HG03159 (cell line): ENCODE results near the gene ESR1.
"Not testable (repeated sequence)": the region's sequence is repeated elsewhere in the genome, so short reads cannot be mapped to it uniquely, and the experiment has no call there.

Source experiments
- ATAC-seq: cut with Tn5 transposase; IDR thresholded peaks from one replicate; pipeline ENCODE4 v1.9.1; 2021; ENCODE audit warnings: mild to moderate bottlenecking, moderate library complexity; ENCODE audit not compliant: unreplicated experiment

ESR1 gene

DNA sequence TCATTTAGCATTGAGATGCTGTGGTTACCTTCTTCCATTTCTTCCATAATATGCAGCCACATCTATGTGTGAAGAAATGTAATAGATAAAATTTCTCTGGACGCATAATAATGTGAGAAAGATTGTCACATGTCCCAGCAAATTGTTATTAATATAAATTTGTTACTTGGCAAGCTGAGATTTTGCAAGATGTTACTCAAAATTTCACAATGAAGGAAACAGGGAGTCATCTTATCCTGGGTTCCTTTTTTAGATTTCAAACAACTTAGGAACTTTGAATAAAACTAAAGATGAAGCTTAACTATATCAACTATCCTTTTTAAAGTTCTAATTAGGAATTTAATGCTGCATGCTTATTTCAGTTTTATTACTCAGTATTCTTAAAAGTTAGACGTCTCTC is 3.6 kb downstream of the ESR1 start:
- ATAC-seq, result no peak

DNA sequence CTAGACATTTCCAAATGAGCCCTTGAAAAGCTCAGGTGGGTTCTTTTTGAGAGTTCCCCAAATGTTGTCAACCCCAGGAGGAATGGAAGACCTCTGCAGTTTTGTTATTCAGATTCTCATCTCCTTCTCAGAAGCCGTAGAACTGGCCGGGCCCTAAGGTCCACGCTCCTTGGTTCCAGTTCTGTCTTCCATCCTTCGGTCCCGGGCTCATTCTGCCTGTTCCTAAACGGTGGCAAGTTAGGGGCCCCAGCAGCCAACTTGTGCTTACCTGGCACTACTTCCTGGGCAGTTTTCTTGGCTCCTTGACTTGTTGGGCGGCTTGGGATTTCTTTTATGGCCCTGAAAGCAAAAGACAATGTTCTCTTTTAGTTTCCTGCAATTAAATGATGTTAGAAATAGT is 6.4 kb downstream of the ESR1 start:
- no peak for ATAC-seq

DNA sequence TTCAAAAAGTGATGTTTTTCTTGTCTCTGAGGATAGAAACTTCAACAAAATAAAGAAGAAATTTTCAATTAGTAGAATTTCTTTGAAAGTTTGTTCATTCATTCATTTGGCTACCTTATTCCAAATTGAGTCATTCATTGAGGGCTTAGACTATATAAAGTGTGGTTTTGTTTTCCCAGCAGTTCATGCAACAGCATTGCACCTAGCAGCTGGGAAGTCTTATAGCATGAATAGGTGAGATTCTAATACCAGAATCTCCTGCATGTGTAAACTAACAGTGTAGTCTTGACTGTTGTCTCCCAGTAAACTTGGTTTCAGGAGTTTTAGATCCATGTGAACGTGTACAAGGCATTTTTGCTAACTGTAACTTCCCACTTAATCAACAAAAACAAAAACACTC is 7.1 kb downstream of the ESR1 start:
- ATAC-seq, result no peak

DNA sequence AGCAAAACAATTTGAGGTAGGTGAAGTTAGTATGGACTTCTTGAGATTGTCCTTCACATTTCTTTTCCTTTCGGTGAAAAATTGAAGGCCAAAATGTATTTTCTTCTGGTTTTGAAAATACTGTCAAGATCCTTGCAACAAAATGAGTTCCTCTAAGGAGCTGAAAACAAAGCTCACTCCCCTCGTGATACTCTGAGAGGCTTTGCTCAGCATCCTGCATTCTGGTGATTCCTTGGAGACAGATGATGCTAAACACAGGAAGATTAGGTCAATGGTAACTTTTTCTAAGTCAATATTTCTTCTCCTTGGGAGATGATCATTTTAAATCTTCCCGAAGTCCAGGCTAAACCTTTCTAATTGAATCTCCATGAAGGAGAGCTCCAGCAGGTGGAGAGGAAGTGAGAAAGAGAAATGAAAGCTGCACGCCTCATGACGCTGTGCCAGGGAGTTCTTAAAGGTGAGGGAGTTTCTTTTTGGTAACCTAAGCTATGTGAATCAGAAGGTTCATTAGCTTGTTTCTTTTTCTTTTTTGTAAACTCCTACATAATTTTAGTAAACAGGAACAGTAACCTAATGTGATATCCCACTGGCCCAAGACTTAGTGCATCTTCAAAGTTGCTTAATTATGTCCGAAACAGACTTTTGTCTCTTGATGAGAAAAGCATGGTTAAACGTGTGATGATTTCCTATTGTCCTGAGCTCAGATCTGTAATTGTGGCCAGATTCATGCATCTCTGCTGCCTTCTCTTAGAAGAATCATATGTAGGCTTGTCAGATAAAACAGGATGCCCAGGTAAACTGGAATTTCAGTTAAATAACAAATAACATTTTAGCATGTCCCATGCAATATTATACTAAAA is 15.0 kb downstream of the ESR1 start:
- ATAC-seq, result peak; percentile 98

DNA sequence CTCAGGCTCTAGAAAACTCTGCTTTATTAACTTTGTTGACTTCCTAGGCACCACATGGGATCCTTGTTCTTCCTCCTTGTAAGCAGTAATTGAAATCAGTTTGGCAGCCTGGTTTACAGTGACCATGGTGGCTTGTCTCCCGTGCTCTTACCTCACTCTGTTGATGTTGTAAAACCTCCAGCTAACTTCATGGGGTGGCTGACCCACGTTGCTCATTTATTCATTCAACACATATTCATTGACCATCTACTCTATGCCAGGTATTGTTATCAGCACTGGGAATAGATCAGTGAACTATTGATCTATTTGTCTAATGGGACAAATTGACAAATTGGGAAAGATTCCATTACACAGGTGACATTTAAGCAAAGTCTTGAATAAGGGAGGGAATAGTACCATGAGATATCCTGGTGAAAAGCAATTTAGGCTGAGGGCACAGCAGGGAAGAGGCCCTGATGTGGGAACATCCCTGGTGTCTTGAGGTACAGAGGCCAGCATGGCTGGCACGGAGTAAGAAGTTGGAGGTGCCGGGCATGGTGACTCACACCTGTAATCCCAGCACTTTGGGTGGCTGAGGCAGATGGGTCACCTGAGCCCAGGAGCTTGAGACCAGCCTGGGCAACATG is 19.1 kb downstream of the ESR1 start:
- ATAC-seq, result no peak

DNA sequence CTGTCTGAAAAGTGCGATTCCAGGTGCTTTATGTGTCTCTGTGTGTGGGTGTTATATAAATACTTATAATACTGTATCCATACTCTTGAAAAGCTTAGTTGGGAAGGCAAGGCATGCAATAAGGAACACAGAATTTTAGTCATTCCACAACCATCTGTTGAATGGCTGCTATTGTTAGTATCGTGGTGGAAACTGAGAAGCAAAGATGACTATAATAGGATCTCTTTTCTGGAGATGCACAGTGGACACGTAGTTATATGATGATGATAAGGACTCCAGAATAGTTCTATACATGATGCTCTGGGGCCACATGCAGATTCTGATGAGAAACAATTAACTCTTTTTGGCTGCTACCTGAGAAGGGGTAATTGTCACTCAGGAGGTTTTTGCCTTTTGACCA is 25.2 kb downstream of the ESR1 start:
- no peak for ATAC-seq

DNA sequence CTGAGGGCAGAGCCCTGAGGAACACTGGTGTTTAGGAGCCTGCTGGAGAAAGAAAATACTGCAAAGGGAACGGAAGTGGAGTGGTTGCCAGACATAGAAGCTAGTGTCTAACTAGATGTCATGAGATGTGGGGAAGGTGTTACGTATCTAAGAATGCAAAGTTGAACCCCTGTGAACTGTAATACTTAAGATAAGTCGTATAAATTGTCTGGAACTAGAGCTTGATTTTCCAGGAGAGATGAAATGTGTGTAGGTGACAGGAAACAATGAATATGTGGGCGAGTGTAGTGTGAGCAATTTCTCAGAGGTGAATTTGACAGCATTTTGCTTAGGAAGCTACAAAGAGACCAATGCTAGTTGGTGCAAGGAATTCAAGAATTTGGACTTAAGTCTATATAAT is 27.9 kb downstream of the ESR1 start:
- ATAC-seq, result no peak

DNA sequence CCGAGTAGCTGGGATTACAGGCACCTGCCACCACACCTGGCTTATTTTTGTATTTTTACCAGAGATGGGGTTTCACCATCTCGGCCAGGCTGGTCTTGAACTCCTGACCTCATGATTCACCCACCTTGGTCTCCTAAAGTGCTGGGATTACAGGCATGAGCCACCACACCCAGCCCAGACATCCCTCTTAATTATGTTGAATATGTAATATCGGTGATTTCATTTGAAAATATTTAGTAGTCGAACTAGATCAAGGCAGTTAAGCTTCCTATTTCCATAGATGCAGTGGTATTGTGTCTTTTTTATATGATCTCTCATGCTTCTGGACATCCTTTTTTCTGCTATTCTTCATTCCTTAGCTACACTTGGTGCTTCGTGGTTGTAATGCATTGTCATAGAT is 29.7 kb downstream of the ESR1 start:
- ATAC-seq, result no peak

DNA sequence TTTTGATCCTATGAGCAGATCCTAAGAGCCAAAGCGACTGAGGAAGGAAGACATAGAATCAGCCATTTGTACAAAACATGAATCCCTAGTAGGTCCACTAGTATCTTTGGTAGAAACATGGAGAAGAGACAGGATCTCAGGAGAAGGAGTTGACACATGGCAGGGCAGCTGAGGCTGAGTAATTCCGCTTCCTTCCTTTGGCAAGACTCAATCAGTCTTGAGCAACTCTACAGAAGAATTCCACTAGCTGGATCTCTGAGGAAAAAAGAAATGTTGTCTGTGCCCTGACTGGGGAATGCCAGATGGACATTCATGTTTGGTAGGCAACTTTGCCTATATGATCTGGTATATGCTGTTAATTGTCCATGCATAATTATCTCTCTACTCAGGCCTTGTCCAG is 35.3 kb downstream of the ESR1 start:
- ATAC-seq, result no peak

DNA sequence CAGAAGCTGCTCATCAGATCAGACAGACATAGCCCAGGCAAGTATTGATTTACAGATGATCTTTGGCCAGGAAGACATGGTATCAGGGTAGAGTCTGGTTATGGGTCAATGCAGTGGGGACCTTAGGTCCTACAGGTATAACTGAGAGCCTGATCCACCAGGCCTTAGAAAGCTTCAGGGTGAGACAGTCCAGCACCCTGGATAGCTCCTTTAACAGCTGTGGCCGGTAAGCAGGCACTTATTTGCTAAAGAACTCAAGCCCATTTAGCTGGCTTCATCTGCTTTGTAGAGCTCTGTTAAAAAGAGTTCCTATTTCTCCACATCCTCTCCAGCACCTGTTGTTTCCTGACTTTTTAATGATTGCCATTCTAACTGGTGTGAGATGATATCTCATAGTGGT is 39.6 kb downstream of the ESR1 start:
- ATAC-seq, result peak; percentile 54

DNA sequence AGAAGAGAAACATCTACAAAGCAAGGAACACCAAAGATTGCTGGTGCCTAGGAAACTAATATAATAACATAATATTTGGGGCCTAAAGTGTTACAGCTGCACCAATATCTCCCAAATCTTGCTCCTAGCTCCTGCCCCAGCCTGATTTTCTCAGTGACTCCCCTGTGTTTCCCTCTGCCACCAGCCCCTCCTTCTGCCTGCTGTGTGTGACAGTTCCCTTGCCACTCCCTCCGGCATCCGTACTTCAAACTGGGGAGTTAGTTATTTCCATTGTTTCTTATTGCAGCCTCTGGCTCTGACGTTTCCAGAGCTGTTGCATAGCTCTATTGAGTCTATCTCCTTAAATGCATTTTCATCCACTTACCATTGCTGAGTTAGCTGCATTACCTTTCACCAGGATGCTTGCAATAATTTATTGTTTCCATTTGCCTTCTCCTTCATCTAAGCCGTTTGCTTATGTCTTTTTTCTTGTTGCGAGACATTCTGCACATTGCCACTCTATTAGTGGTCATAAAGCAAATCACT is 43.1 kb downstream of the ESR1 start:
- no peak for ATAC-seq

DNA sequence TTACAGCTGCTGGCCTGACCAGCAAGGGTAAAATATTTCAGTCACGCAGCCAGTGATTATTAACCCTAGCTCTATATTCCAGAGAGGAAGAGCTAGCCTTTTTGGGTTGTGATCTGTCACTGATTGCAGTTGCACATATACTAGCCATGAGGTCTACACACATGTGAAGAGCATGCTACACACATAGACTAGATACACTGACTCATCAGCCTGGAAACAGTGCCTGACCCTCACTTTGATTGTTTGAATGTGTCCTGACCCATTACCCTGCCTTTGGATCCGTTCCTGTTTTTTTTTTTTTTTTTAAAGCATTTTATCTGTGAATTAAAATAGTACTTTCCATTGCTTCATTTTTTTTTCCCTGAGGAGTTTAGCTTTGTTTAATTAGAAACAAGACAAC is 50.8 kb downstream of the ESR1 start:
- no peak for ATAC-seq

DNA sequence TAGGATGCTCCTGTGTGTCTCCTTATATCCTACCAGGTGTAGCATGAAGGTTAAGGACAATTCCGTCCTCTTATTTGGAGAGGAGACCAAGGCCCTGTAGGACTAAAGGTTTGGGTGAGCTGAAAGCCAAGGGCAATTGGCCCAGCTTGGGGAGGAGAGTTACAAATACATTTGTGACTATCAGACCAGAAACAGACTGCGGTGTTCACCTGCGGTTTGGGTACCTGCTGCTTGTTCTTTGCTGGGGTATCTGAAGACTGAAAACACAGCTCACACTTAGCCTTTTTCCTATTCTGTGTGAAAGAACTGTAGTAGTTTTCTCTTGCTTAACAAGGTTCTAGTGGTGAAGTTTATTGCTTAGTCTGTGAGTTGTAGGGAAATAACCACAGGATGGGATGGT is 55.0 kb downstream of the ESR1 start:
- no peak for ATAC-seq

DNA sequence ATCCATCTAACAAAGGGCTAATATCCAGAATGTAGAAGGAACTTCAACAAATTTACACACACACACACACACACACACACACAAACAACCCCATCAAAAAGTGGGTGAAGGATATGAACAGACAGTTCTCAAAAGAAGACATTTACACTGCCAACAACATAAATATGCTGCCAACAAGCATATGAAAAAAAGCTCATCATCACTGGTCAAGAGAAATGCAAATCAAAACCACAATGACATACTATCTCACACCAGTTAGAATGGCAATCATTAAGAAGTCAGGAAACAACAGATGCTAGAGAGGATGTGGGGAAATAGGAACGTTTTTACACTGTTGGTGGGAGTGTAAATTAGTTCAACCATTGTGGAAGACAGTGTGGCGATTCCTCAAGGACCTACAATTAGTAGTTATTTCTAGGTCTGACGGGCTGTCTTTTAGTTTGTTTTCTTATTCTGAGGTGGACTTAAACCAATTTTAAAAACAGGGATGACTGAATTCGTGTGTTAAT is 59.9 kb downstream of the ESR1 start:
- ATAC-seq, result not testable (repeated sequence)

DNA sequence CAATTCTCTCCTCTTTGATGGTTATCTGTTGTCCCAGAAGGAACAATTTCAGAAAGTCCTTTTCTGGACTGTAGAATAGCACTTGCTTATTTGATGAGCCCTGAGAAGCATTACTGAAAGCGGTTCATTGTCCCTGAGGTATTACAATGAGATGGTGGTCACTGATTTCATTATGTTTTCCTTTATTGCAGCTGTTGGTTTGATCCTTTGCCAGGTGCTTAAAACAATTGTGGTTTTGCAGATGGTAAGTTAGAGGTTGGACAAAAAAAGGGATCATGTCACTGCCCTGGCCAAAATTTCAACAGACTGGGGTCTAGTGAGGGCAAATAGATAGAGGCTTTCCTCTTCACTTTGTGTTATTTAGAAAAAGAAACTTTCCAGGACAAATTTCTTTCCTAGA is 61.9 kb downstream of the ESR1 start:
- ATAC-seq, result no peak

DNA sequence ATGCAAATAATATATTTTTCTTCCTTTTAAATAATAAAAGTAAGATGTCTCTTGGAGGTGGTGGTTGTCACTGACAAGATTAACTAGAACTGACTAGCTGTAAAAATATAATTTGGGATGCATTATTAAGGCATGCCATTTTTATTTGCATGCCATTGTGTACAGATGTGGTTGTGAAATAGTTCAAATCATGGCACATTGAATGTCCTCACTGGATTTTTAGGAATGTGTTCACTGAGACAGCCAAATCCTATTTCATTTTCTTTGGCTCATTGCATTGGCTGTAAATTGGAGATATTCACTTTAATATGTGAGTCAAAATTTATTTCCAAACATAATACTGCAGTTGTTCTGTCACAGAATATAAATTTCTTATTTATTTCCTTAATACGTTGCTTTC is 62.3 kb downstream of the ESR1 start:
- no peak for ATAC-seq

DNA sequence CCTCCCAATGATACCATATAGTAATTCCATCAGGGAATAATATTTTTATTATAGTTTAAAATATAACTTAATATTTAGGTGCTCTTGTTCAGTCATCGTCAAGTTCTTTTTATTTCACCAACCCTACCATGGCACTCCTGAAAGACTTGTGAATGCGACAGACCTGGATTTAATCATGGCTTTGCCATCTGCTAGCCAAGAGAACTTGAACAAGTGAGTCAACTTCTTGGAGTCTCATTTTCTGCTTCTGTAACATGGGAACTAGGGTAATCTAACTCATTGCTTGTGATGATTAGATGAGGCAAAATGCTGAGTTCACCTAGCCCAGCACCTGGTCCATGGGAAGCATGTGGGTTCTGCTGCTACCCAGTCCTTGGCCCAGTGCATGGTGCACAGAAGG is 62.9 kb downstream of the ESR1 start:
- no peak for ATAC-seq

DNA sequence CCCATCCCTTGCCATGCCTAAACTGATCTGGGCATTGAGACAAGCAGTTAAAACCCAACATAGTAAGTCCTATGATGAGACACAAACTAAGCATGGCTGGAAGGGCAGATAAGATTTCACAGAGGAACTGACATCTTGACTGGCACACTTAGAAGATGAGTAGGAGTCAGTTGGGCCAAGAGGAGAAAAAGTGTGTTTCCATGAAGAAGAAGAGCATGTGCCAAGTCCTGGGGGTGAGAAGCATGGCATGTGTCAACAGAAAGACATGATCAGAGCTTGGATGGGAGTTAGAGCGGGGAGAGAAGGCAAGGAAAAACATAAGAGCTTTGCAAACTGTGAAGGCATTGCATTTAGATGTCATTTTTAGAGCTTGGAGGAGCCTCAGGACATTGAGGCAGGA is 68.0 kb downstream of the ESR1 start:
- ATAC-seq, result no peak

DNA sequence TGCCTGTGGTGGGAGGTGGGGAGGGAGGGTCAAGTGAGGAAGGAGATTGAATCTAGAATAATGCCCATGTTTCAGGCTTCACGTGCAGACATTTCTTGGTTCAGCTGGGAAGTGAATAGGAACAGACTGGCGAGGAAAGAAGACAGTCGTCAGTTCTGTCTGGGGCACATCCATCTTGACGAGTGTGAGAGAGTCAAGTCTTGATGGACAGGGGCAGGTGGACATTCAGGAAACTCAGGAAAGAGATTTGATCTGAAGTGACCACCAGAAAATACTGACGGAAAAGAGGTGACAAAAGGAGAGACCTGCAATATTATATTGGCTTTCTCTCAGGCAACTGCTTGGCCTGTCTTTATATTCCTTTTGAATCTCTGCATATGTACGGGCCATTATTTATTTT is 68.6 kb downstream of the ESR1 start:
- ATAC-seq, result no peak

DNA sequence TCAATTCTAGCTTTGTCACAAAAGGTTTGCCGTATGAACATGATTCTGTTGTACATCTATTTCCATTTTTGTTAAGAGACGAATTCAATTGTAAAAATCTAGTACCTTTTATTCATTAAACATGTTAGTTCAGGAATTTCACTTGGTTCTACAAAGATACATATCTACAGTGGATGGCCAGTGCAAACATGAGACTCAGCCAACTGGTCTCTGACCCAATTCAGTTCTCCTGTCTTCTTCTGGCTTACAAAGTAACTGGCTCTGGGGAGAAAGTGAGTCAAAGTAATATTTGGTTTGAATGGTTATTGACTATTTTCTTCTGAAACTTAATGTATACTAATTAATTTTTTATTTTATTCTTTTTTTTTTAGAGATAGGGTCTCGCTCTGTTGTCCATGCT is 70.0 kb downstream of the ESR1 start:
- no peak for ATAC-seq

DNA sequence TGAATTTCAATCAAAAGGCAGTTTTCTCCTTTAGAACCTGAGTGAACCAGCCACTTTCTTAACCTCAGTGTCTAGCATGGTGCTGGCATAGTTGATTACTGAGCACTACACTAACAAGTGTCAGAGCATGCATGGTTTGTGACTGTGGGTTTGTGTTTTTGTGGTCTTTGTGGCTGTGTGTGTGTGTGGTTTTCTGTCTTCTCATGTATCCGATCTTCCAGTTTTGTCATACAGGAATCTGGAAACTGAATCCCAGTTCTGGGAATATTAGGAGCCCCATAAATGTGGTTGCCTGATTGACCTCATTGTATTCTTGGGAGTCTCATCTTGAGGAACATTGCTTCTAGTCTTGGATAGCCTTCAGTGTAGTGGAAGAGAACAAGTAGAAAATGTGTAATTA is 73.7 kb downstream of the ESR1 start:
- no peak for ATAC-seq

DNA sequence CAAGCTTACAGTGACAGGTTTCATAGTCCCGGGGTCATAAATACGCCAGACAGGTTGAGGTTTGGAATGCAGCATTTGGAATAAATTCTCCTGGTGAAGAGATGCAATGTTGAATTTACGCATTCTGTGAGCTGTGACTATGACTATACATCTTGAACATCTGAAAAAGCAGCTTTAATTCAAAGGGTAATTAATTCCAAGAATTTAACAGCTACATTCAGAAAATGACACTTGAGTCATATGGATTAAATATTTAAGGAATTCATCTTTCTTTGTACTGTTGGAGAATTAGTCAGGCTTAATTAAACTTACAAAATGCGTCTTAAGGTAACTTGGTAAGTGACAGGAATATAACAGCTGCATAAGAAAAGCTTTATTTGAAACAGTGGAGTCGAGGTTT is 74.7 kb downstream of the ESR1 start:
- ATAC-seq, result no peak
